ENCODE data around the gene NOD2.

GRCh38 chr16:50781518-50781917, 88.1 kb downstream of the NOD2 start:
- TF ChIP-seq POLR2A (IDR thresholded peaks at IDR 0.05) = no peak
- TF ChIP-seq CTCF (IDR thresholded peaks at IDR 0.05) = no peak
